Liver (tissue), 9 donors: ENCODE results near the gene CGB7. TPM values are rescaled to one million over a fixed set of nuclear protein-coding genes. Genes with fewer than 3 reads are reported as not detected.

Experiments
- DNase-seq: peaks from one replicate; pipeline ENCODE4 v3.0.0-alpha.2; 2017; ENCODE audit warnings: low spot score
- H3K27ac ChIP-seq, 2 donors: one replicate each; pipeline ENCODE4 v1.7.0; 2013; ENCODE audit warnings: inconsistent platforms in 2 of 2, low read length in 2 of 2, control low read depth in 1 of 2, low read depth in 1 of 2, mild to moderate bottlenecking in 1 of 2
- H3K27me3 ChIP-seq, 4 donors: one replicate each; pipeline versions ENCODE4 v1.6.1 to v1.7.0; 2013; ENCODE audit warnings: low read length in 3 of 4, inconsistent platforms in 1 of 4, mild to moderate bottlenecking in 1 of 4, moderate library complexity in 1 of 4; ENCODE audit not compliant: control insufficient read depth in 4 of 4, insufficient read depth in 4 of 4
- H3K36me3 ChIP-seq, 4 donors: one replicate each; pipeline versions ENCODE4 v1.6.1 to v1.7.0; 2013; ENCODE audit warnings: low read length in 3 of 4, mild to moderate bottlenecking in 3 of 4, low read depth in 1 of 4, moderate library complexity in 1 of 4; ENCODE audit not compliant: control insufficient read depth in 4 of 4, insufficient read depth in 3 of 4
- H3K4me1 ChIP-seq, 4 donors: one replicate each; pipeline versions ENCODE4 v1.6.1 to v1.7.0; 2013; ENCODE audit warnings: low read length in 3 of 4, mild to moderate bottlenecking in 3 of 4, moderate library complexity in 1 of 4; ENCODE audit not compliant: control insufficient read depth in 4 of 4, insufficient read depth in 4 of 4
- H3K4me3 ChIP-seq, 3 donors: one replicate each; pipeline versions ENCODE4 v1.6.1 to v1.7.0; 2013; ENCODE audit warnings: low read length in 3 of 3, control low read depth in 1 of 3, low read depth in 1 of 3, mild to moderate bottlenecking in 1 of 3
- H3K9ac ChIP-seq, 2 donors: one replicate each; pipeline ENCODE4 v1.7.0; 2013; ENCODE audit warnings: low read length in 2 of 2, mild to moderate bottlenecking in 2 of 2, moderate library complexity in 2 of 2, control low read depth in 1 of 2, low read depth in 1 of 2
- H3K9me3 ChIP-seq, 4 donors: one replicate each; pipeline versions ENCODE4 v1.6.1 to v1.7.0; 2013; ENCODE audit warnings: low read length in 3 of 4; ENCODE audit not compliant: control insufficient read depth in 4 of 4
- ATF3 ChIP-seq: IDR thresholded peaks from 2 replicates; pipeline ENCODE4 v1.6.1; 2016; ENCODE audit warnings: antibody characterized with exemption
- CTCF ChIP-seq: fragments of 150-350 bp; IDR thresholded peaks from 2 replicates; pipeline ENCODE4 v1.5.1; 2017; ENCODE audit warnings: improper control_type of control experiment, low read depth, low read length; ENCODE audit not compliant: missing input control
- EGR1 ChIP-seq, 2 donors: IDR thresholded peaks; 2 replicates each; pipeline ENCODE4 v1.6.1; 2016 to 2018; ENCODE audit warnings: antibody characterized with exemption in 2 of 2, low read depth in 2 of 2
- FOXA1 ChIP-seq: IDR thresholded peaks from 2 replicates; pipeline ENCODE4 v1.6.1; 2016; ENCODE audit warnings: antibody characterized with exemption
- FOXA2 ChIP-seq: IDR thresholded peaks from 2 replicates; pipeline ENCODE4 v1.6.1; 2016; ENCODE audit warnings: antibody characterized with exemption
- GABPA ChIP-seq, 2 donors: IDR thresholded peaks in 1 of 2; conservative IDR thresholded peaks in 1 of 2; 2 replicates each; pipeline ENCODE4 v1.6.1; 2016; ENCODE audit warnings: antibody characterized with exemption in 2 of 2, mild to moderate bottlenecking in 1 of 2, moderate library complexity in 1 of 2
- HNF4A ChIP-seq, 2 donors: conservative IDR thresholded peaks; 2 replicates each; pipeline ENCODE4 v1.6.1; 2016; ENCODE audit warnings: antibody characterized with exemption in 2 of 2, mild to moderate bottlenecking in 2 of 2
- HNF4G ChIP-seq: IDR thresholded peaks from 2 replicates; pipeline ENCODE4 v1.6.1; 2016; ENCODE audit warnings: antibody characterized with exemption
- JUND ChIP-seq, 2 donors: IDR thresholded peaks; 2 replicates each; pipeline ENCODE4 v1.6.1; 2016; ENCODE audit warnings: antibody characterized with exemption in 2 of 2
- MAX ChIP-seq: IDR thresholded peaks from 2 replicates; pipeline ENCODE4 v1.6.1; 2016; ENCODE audit warnings: antibody characterized with exemption
- NR2F2 ChIP-seq: IDR thresholded peaks from 2 replicates; pipeline ENCODE4 v1.6.1; 2016; ENCODE audit warnings: antibody characterized with exemption
- RAD21 ChIP-seq, 2 donors: IDR thresholded peaks; 2 replicates each; pipeline ENCODE4 v1.6.1; 2016; ENCODE audit warnings: antibody characterized with exemption in 2 of 2, mild to moderate bottlenecking in 2 of 2
- REST ChIP-seq: IDR thresholded peaks from 2 replicates; pipeline ENCODE4 v1.6.1; 2016; ENCODE audit warnings: antibody characterized with exemption, mild to moderate bottlenecking
- RXRA ChIP-seq, 2 donors: IDR thresholded peaks; 2 replicates each; pipeline ENCODE4 v1.6.1; 2017 to 2018; ENCODE audit warnings: antibody characterized with exemption in 2 of 2, mild to moderate bottlenecking in 1 of 2
- SP1 ChIP-seq: IDR thresholded peaks from 2 replicates; pipeline ENCODE4 v1.6.1; 2018; ENCODE audit warnings: antibody characterized with exemption, mild to moderate bottlenecking
- TAF1 ChIP-seq: conservative IDR thresholded peaks from 2 replicates; pipeline ENCODE4 v1.6.1; 2016; ENCODE audit warnings: antibody characterized with exemption, mild to moderate bottlenecking
- YY1 ChIP-seq: IDR thresholded peaks from 2 replicates; pipeline ENCODE4 v1.6.1; 2016; ENCODE audit warnings: antibody characterized with exemption, mild to moderate bottlenecking
- ZBTB33 ChIP-seq: IDR thresholded peaks from 2 replicates; pipeline ENCODE4 v1.6.1; 2016; ENCODE audit warnings: antibody characterized with exemption
- WGBS: extraction: QIAGEN DNeasy Blood & Tissue Kit; methylation state at CpG from one replicate; pipeline ENCODE4 v1.1.7; 2013; 5-methylcytosine and 5-hydroxymethylcytosine counted together
- polyA plus RNA-seq, 2 donors: library from polyadenylated mRNA; stranded (reverse) in 1 of 2; unstranded in 1 of 2; fragments of 200-250 nt in 1 of 2; fragments of >200 nt in 1 of 2; fragmentation: Nextera tagmentation in 1 of 2; extraction: Ambion mirVana in 1 of 2; gene quantifications; one replicate each; pipeline versions ENCODE4 v1.2.1 to v1.2.3, GENCODE V29; 2013 to 2015
- total RNA-seq, 2 donors: library from RNA; depleted of rRNA; stranded (reverse); fragments of >200 nt; gene quantifications; one replicate each; pipeline ENCODE4 v1.2.3, GENCODE V29; 2014
- donor health status: healthy.
- donor health status: healthy.
- donor health status: healthy.
- donor health status: healthy.
- donor health status: healthy.

CGB7 gene
- total and polyA plus RNA-seq, 4 donors: not detected

GRCh38 chr19:49064768-49065611, 7.4 kb upstream of the CGB7 start, which contains the start of gene NTF4:
TSS of gene NTF4 (minus strand) at chr19:49064818. CDS start at chr19:49061997, 2,821 bp downstream.
- Histone ChIP-seq H3K9ac (no peak within 1 kb of the TSS), H3K36me3 (no peaks in the 10 kb centered on the region), H3K9me3 (no peaks in the 10 kb centered on the region), H3K27me3 (no peaks in the 10 kb centered on the region), H3K27ac (no peak within 1 kb of the TSS), H3K4me3 (peak within 1 kb of the TSS in 1 of 3 donors; percentile 28), H3K4me1 (no peaks in the 10 kb centered on the region)
- 5% methylated on average over 53 of the region's 53 CpGs for WGBS
- no peak for DNase-seq
- TF ChIP-seq MAX (no peak), NR2F2 (no peak), FOXA2 (no peak), TAF1 (no peak), YY1 (no peak), ZBTB33 (no peak), SP1 (no peak), HNF4A (conservative IDR thresholded peaks at IDR 0.05) (no peak), GABPA (IDR thresholded peaks at IDR 0.05 in 1 of 2, conservative IDR thresholded peaks at IDR 0.05 in 1 of 2) (no peak), EGR1 (IDR thresholded peaks at IDR 0.05; ENCODE audit: low read depth in 2 of 2) (no peak), HNF4G (no peak), JUND (IDR thresholded peaks at IDR 0.05) (no peak), ATF3 (no peak), RXRA (IDR thresholded peaks at IDR 0.05) (no peak), RAD21 (IDR thresholded peaks at IDR 0.05) (no peak), FOXA1 (no peak)

- Histone ChIP-seq H3K9ac (no peak overlapping the region), H3K9me3 (no peaks in the 10 kb centered on the region), H3K4me1 (no peaks in the 10 kb centered on the region), H3K27ac (no peak overlapping the region), H3K36me3 (no peaks in the 10 kb centered on the region), H3K27me3 (no peaks in the 10 kb centered on the region), H3K4me3 (no peak overlapping the region)
- no peak for DNase-seq
- 55% methylated on average over 10 of the region's 10 CpGs for whole genome bisulfite sequencing
- TF ChIP-seq NR2F2 (no peak), FOXA1 (no peak), CTCF (no peak), REST (no peak), RAD21 (IDR thresholded peaks at IDR 0.05) (no peak), HNF4A (conservative IDR thresholded peaks at IDR 0.05) (no peak), YY1 (no peak), HNF4G (no peak), JUND (IDR thresholded peaks at IDR 0.05) (no peak), SP1 (no peak), ATF3 (no peak), EGR1 (IDR thresholded peaks at IDR 0.05; ENCODE audit: low read depth in 2 of 2) (no peak), ZBTB33 (no peak)
Observed at GRCh38 chr19:49064029-49064629, 6.6 kb upstream of the CGB7 start.
